PC-9 (cell line): ENCODE measurements around the gene SCN2B. TPM values are rescaled to one million over a fixed set of nuclear protein-coding genes. Genes with fewer than 3 reads are reported as not detected.
A peak's percentile ranks its signal among the peaks of the same experiment; 100 is the strongest.

Source experiments
- BruUV-seq: library from RNA; stranded (reverse); fragments of 400-500 nt; replicated peaks from 2 replicates; lab custom pipeline; 2021; lab: Mats Ljungman, UMichigan
- CTCF ChIA-PET: fragments of 300-600 bp; sonication (Branson Sonifier 250); formaldehyde crosslinking; loops from one replicate; lab custom pipeline; 2022; ENCODE audit warnings: antibody characterized with exemption; lab: Charles Lee
- POLR2A ChIA-PET: fragments of 300-600 bp; sonication (Branson Sonifier 250); formaldehyde crosslinking; loops from one replicate; lab custom pipeline; 2022; ENCODE audit warnings: antibody characterized with exemption; ENCODE audit not compliant: unreplicated experiment; lab: Charles Lee
- DNase-seq, 2 experiments: peaks; one replicate each; pipeline versions ENCODE4 v3.0.0 to v3.0.0-alpha.2; 2015 to 2022; ENCODE audit warnings: mixed read lengths in 1 of 2
- H2AFZ ChIP-seq: fragments of 200-600 bp; sonication (generic); 2 replicates; pipeline ENCODE4 v1.8.1; 2017; ENCODE audit warnings: antibody characterized with exemption
- H3F3A ChIP-seq: fragments of 200-600 bp; sonication (generic); 2 replicates; pipeline ENCODE4 v1.8.1; 2017; ENCODE audit warnings: antibody characterized with exemption, mild to moderate bottlenecking, low read depth; ENCODE audit not compliant: insufficient read depth
- H3K27ac ChIP-seq: fragments of 200-600 bp; sonication (generic); 2 replicates; pipeline ENCODE4 v1.6.1; 2016; ENCODE audit warnings: mixed run types
- H3K27me3 ChIP-seq: fragments of 200-600 bp; sonication (generic); 2 replicates; pipeline ENCODE4 v1.6.1; 2016; ENCODE audit warnings: low read depth, mixed run types; ENCODE audit not compliant: insufficient read depth
- H3K36me3 ChIP-seq: fragments of 200-600 bp; sonication (generic); 2 replicates; pipeline ENCODE4 v1.6.1; 2016; ENCODE audit warnings: low read depth, mixed run types
- H3K4me1 ChIP-seq: fragments of 200-600 bp; sonication (generic); replicated peaks from 2 replicates; pipeline ENCODE4 v1.6.1; 2016; ENCODE audit warnings: mixed run types; ENCODE audit not compliant: insufficient read depth
- H3K4me2 ChIP-seq: fragments of 200-600 bp; sonication (generic); 2 replicates; pipeline ENCODE4 v1.6.1; 2017; ENCODE audit warnings: mixed run types
- H3K4me3 ChIP-seq: fragments of 200-600 bp; sonication (generic); 2 replicates; pipeline ENCODE4 v1.6.1; 2016; ENCODE audit warnings: mixed run types
- H3K79me2 ChIP-seq: fragments of 200-600 bp; sonication (generic); 2 replicates; pipeline ENCODE4 v1.6.1; 2017; ENCODE audit warnings: low read depth, mixed run types
- H3K9me2 ChIP-seq: fragments of 200-600 bp; sonication (generic); 2 replicates; pipeline ENCODE4 v1.8.1; 2017; ENCODE audit warnings: mild to moderate bottlenecking; ENCODE audit not compliant: insufficient read depth
- H3K9me3 ChIP-seq: fragments of 200-600 bp; sonication (generic); 2 replicates; pipeline ENCODE4 v1.8.1; 2016; ENCODE audit warnings: low read depth; ENCODE audit not compliant: insufficient read depth
- H4K20me1 ChIP-seq: fragments of 200-600 bp; sonication (generic); 2 replicates; pipeline ENCODE4 v1.8.1; 2017; ENCODE audit not compliant: insufficient read depth
- EZH2 ChIP-seq: fragments of 200-600 bp; sonication (generic); IDR thresholded peaks from 2 replicates; pipeline ENCODE4 v1.8.0; 2017; ENCODE audit warnings: antibody characterized with exemption, low read depth
- intact Hi-C: fragments of 100-400 bp; cut with micrococcal nuclease; formaldehyde crosslinking; loops from one replicate; pipeline ENCODE4 v1.10.0; 2022; ENCODE audit not compliant: unreplicated experiment
- total RNA-seq: library from RNA; stranded (reverse); gene quantifications from 2 replicates; pipeline ENCODE4 v1.2.3, GENCODE V29; 2021
- TF ChIP-seq, protein P1 (sequence below): fragments of 200-600 bp; sonication (generic); conservative IDR thresholded peaks from 2 replicates; pipeline ENCODE4 v1.6.1; 2017; ENCODE audit warnings: mixed run types, antibody characterized with exemption, mild to moderate bottlenecking, moderate library complexity

SCN2B gene
- total RNA-seq, 1 experiment from 2014 or later: not detected

DNA sequence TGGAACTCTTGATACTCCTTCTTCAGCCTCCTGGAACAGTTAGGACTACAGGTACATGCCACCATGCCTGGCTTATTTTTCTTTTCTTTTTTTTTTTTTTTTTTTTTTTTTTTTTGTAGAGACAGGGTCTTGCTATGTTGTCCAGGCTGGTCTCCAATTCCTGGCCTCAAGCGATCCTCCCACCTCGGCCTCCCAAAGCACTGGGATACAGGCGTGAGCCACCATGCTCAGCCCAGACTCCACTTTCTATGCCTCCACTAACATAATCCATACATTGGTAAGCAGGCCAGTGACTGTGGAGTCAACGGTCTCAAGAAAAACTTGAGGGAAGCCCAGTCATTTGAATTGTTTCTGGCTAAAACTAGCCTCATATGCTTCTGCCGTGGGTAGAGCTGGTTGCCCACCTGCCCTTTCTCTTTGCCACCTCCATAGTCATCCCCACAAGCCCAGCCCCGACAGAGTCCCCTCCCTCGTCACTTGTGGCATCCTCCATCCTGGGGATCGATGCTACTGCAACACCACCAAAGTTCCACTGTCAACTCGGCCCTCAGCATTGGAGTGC lies 2.4 kb downstream of the SCN2B start:
- H3K4me2 ChIP-seq: peak overlapping the region; percentile 69
- ChIA-PET CTCF (interaction anchor here (0.6 kb wide), 1 partner anchor 264 kb away, joined by 4 read pairs; no protein-coding TSS in a partner anchor), POLR2A (no interaction called here)
- H3K27me3 ChIP-seq: peaks cover 19% of the 10 kb centered on the region
- BruUV-seq: no TSS peak
- peaks cover 24% of the 10 kb centered on the region; the same call in 1 of the 2 replicates for H3F3A ChIP-seq
- H3K79me2 ChIP-seq: no peaks in the 10 kb centered on the region
- no peak overlapping the region for H2AFZ ChIP-seq
- H3K27ac ChIP-seq: no peak overlapping the region
- H3K36me3 ChIP-seq: no peaks in the 10 kb centered on the region
- DNase-seq: no peak
- H4K20me1 ChIP-seq: no peaks in the 10 kb centered on the region
- TF ChIP-seq, protein P1, sequence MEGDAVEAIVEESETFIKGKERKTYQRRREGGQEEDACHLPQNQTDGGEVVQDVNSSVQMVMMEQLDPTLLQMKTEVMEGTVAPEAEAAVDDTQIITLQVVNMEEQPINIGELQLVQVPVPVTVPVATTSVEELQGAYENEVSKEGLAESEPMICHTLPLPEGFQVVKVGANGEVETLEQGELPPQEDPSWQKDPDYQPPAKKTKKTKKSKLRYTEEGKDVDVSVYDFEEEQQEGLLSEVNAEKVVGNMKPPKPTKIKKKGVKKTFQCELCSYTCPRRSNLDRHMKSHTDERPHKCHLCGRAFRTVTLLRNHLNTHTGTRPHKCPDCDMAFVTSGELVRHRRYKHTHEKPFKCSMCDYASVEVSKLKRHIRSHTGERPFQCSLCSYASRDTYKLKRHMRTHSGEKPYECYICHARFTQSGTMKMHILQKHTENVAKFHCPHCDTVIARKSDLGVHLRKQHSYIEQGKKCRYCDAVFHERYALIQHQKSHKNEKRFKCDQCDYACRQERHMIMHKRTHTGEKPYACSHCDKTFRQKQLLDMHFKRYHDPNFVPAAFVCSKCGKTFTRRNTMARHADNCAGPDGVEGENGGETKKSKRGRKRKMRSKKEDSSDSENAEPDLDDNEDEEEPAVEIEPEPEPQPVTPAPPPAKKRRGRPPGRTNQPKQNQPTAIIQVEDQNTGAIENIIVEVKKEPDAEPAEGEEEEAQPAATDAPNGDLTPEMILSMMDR: no peak
- no peak for TF ChIP-seq EZH2
- H3K4me1 ChIP-seq: peaks cover 25% of the 10 kb centered on the region
- no peak overlapping the region for H3K4me3 ChIP-seq
- H3K9me3 ChIP-seq: no peaks in the 10 kb centered on the region
- H3K9me2 ChIP-seq: no peaks in the 10 kb centered on the region
- intact Hi-C loops: loop anchor here (5.0 kb wide), 1 partner anchor 227 kb away; no protein-coding TSS in a partner anchor

DNA sequence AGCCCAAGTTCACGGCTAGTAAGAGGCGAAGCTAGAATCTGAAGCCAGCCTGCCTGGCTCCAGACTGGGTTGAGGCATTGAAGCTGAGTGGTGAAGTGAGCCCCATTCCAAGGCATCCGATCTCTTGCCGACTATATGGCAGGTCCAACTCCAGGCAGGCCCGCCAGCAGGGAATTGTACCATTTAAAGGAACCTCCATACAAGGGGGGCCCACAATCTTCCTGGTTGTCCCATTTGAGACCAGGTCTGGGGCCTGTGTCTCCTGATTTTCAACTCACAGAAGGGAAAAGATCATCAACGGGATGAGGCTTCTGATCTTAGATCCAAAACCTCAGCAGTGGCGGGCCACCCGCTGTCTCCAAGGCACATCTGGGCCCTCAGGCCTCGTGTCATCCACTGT lies 4.1 kb downstream of the SCN2B start:
- intact Hi-C loops: loop anchor here (5.0 kb wide), 1 partner anchor 225 kb away; no protein-coding TSS in a partner anchor
- ChIA-PET POLR2A (no interaction called here), CTCF (interaction anchor here (0.6 to 0.7 kb wide), 2 partner anchors 16 to 930 kb away, joined by 4 read pairs; partner anchors contain the start of gene DPAGT1)
- H3F3A ChIP-seq: peaks cover 24% of the 10 kb centered on the region; the same call in 1 of the 2 replicates
- H3K36me3 ChIP-seq: no peaks in the 10 kb centered on the region
- H3K27me3 ChIP-seq: peaks cover 33% of the 10 kb centered on the region
- no peak overlapping the region for H2AFZ ChIP-seq
- no peak overlapping the region for H3K4me3 ChIP-seq
- H3K79me2 ChIP-seq: no peaks in the 10 kb centered on the region
- H4K20me1 ChIP-seq: no peaks in the 10 kb centered on the region
- H3K9me2 ChIP-seq: no peaks in the 10 kb centered on the region
- no peak overlapping the region for H3K4me2 ChIP-seq
- H3K27ac ChIP-seq: no peak overlapping the region
- no TSS peak for BruUV-seq
- peaks cover 25% of the 10 kb centered on the region for H3K4me1 ChIP-seq
- DNase-seq: no peak
- TF ChIP-seq, protein P1: no peak
- TF ChIP-seq EZH2: no peak
- H3K9me3 ChIP-seq: no peaks in the 10 kb centered on the region

DNA sequence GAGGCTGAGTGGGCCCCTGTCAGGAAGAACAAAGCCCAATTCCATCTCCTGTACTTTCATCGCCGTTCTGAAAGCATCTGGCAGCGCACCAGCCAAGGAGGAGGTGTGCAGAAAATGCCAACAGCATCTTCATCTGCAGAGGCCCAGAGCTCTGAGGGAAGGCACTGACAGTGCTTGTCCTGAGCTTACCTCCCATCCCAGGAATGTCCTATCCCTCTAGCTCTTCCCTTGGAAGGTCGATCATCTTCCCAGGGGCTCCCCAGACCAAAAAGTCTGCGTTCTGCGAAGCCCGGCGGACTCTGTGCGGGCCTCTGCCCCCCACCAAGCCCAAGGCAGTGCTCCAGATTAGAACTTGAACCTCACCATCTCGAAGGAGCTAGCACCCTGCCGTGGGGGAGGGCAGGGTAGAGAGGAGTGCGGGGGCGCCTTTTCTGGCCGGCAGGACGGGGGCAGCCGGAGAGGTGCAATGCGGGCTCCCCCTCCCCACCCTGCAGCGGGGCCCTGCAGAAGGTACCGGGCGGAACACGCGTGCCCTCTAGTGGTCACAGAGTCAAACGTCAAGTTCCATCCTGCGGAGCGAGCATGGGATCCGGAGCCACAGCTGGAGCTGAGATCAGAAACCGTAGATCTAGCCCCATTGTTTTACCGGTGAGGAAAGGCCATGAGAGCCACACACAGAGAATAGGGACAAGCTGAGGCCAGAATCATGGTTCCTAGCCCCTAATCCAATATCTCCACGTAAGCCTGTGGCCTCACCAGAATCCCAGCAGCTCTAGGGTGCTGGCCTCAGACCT lies 5.0 kb downstream of the SCN2B start:
- peak in 1 of 2 experiments; percentile 53 for DNase-seq
- Histone ChIP-seq H4K20me1 (no peaks in the 10 kb centered on the region), H3K79me2 (no peaks in the 10 kb centered on the region), H3K4me1 (peaks cover 24% of the 10 kb centered on the region), H3K9me2 (no peaks in the 10 kb centered on the region), H3K4me3 (no peak overlapping the region), H2AFZ (no peak overlapping the region), H3K9me3 (no peaks in the 10 kb centered on the region), H3F3A (peaks cover 24% of the 10 kb centered on the region; the same call in 1 of the 2 replicates), H3K27me3 (peaks cover 40% of the 10 kb centered on the region), H3K36me3 (no peaks in the 10 kb centered on the region), H3K4me2 (no peak overlapping the region), H3K27ac (no peak overlapping the region)
- ChIA-PET CTCF (interaction anchor here (0.5 to 0.7 kb wide), 5 partner anchors 15 to 930 kb away, joined by 3 to 4 read pairs (median 3); partner anchors contain the start of gene DPAGT1), POLR2A (no interaction called here)
- no TSS peak for BruUV-seq
- TF ChIP-seq, protein P1: peak; percentile 98
- no peak for TF ChIP-seq EZH2
- intact Hi-C loops: loop anchor here (1.0 to 5.0 kb wide), 2 partner anchors 26 to 224 kb away; no protein-coding TSS in a partner anchor
